ENCODE measurements around the gene RMI2.

The RMI2 gene

GRCh38 chr16:11319529-11320146, 25.6 kb upstream of the RMI2 start:
- DNase-seq (ENCODE audit: extremely low read depth, low read depth): no peak
- no peak overlapping the region for H3K4me3 ChIP-seq (replicated peaks; ENCODE audit: low read depth, low read length)
- no peak for TF ChIP-seq CTCF (IDR thresholded peaks at IDR 0.05; ENCODE audit: low read depth, low read length, missing control alignments)

GRCh38 chr16:11320170-11320569, 25.1 kb upstream of the RMI2 start:
- H3K4me3 ChIP-seq (replicated peaks; ENCODE audit: low read depth, low read length): no peak overlapping the region
- no peak for DNase-seq (ENCODE audit: extremely low read depth, low read depth)
- no peak for TF ChIP-seq CTCF (IDR thresholded peaks at IDR 0.05; ENCODE audit: low read depth, low read length, missing control alignments)

GRCh38 chr16:11321662-11322061, 23.6 kb upstream of the RMI2 start:
- no peak for DNase-seq (ENCODE audit: extremely low read depth, low read depth)
- no peak for TF ChIP-seq CTCF (IDR thresholded peaks at IDR 0.05; ENCODE audit: low read depth, low read length, missing control alignments)
- no peak overlapping the region for H3K4me3 ChIP-seq (replicated peaks; ENCODE audit: low read depth, low read length)

GRCh38 chr16:11322823-11323222, 22.4 kb upstream of the RMI2 start:
- no peak for DNase-seq (ENCODE audit: extremely low read depth, low read depth)
- no peak for TF ChIP-seq CTCF (IDR thresholded peaks at IDR 0.05; ENCODE audit: low read depth, low read length, missing control alignments)
- H3K4me3 ChIP-seq (replicated peaks; ENCODE audit: low read depth, low read length): no peak overlapping the region

GRCh38 chr16:11323551-11324336, 21.5 kb upstream of the RMI2 start:
- no peak for TF ChIP-seq CTCF (IDR thresholded peaks at IDR 0.05; ENCODE audit: low read depth, low read length, missing control alignments)
- no peak overlapping the region for H3K4me3 ChIP-seq (replicated peaks; ENCODE audit: low read depth, low read length)
- no peak for DNase-seq (ENCODE audit: extremely low read depth, low read depth)

GRCh38 chr16:11325404-11326083, 19.7 kb upstream of the RMI2 start:
- DNase-seq (ENCODE audit: extremely low read depth, low read depth): no peak
- no peak for TF ChIP-seq CTCF (IDR thresholded peaks at IDR 0.05; ENCODE audit: low read depth, low read length, missing control alignments)
- no peak overlapping the region for H3K4me3 ChIP-seq (replicated peaks; ENCODE audit: low read depth, low read length)
